OCI-LY1 (cell line): ENCODE measurements around the gene NCAM1.

Source experiments
- EZH2 ChIP-seq: fragments of 200-600 bp; sonication (generic), shearing (Covaris generic); IDR thresholded peaks from 2 replicates; pipeline ENCODE4 v1.8.0; 2017; ENCODE audit warnings: borderline replicate concordance, mixed run types, mild to moderate bottlenecking, antibody characterized with exemption, low read length, moderate library complexity, mixed read lengths
- TF ChIP-seq, protein P1 (sequence below): fragments of 200-600 bp; sonication (generic), shearing (Covaris generic); IDR thresholded peaks from 2 replicates; pipeline ENCODE4 v1.5.1; 2017; ENCODE audit warnings: mild to moderate bottlenecking, antibody characterized with exemption, low read length, moderate library complexity, mixed read lengths

DNA sequence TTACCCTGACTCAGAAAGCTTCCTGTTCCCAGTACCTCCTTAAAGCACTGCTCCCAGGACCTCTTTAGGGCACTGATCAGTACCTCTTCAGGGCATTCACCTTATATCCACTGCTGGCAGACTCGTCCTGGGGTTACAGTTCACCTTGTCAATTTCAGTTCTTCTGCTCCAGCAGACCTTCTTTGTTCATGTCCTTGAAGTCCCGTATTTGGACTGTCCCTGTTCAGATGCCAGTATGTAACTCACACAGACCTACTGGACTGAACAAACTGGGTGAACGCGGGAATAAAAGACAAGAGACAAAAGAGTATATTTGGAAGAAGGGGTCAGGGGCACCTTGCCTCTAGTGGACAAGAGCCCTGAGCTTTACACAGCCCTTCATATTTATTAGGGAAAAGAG, 31.8 kb upstream of the NCAM1 start:
- TF ChIP-seq, protein P1, sequence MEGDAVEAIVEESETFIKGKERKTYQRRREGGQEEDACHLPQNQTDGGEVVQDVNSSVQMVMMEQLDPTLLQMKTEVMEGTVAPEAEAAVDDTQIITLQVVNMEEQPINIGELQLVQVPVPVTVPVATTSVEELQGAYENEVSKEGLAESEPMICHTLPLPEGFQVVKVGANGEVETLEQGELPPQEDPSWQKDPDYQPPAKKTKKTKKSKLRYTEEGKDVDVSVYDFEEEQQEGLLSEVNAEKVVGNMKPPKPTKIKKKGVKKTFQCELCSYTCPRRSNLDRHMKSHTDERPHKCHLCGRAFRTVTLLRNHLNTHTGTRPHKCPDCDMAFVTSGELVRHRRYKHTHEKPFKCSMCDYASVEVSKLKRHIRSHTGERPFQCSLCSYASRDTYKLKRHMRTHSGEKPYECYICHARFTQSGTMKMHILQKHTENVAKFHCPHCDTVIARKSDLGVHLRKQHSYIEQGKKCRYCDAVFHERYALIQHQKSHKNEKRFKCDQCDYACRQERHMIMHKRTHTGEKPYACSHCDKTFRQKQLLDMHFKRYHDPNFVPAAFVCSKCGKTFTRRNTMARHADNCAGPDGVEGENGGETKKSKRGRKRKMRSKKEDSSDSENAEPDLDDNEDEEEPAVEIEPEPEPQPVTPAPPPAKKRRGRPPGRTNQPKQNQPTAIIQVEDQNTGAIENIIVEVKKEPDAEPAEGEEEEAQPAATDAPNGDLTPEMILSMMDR, result no peak
- no peak for TF ChIP-seq EZH2
